GM18505 (cell line): ENCODE data around the gene C19orf47.
"Not testable (repeated sequence)": the region's sequence is repeated elsewhere in the genome, so short reads cannot be mapped to it uniquely, and the experiment has no call there.

Experiments used
- ATAC-seq: cut with Tn5 transposase; IDR thresholded peaks from one replicate; pipeline ENCODE4 v1.9.1; 2021; ENCODE audit not compliant: unreplicated experiment
- POLR2A ChIP-seq: IDR thresholded peaks from 4 replicates; pipeline ENCODE4 v1.6.1; 2011; ENCODE audit warnings: borderline replicate concordance; ENCODE audit not compliant: insufficient read depth, insufficient read length; ENCODE audit errors: extremely low read depth

The C19orf47 gene

DNA sequence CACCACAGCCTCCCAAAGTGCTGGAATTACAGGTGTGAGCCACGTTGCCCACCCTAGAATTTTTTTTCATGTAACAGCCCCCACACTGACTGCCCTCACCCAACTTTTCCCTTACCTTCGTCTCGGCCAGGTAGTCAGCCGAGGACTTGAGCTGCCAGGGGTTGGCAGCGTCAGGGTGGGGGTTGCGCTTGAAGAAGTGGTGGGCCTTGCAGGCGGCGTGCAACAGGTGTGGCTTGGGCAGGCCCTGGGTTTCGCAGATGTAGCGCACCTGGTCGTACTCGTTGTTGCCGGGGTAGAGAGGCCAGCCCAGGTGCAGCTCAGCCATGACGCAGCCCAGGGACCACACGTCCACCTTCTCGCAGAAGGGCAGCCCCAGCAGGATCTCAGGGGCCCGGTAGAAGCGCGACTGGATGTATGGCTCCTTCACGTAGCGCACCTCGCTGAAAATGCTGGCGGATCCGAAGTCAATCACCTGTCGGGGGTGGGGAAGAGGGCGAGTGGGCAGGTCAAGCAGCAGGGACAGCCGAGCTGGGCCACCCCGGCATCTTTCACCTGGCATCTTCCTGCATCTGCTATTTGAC is 35.6 kb upstream of the C19orf47 start:
- TF ChIP-seq POLR2A = no peak
- no peak for ATAC-seq

DNA sequence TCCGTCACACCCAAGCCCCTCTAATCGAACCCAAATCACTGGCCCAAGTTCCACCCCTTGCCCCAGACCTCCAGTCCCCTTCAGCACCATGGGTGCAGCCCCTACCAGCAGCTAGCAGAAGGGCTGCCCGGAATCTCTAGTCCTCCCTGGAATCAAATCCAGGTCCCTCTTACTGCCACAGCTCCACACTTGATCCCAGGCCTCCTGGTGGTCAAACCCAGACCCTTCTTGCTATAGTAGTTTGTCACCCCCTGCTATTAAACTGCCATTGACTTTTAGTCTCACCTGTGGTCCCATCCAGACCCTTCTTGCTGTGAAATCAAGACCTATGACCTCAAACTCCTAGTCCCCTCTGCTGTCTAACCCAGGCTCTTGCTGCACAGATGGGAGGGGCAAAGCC is 33.1 kb upstream of the C19orf47 start:
- ATAC-seq = no peak
- TF ChIP-seq POLR2A = no peak

DNA sequence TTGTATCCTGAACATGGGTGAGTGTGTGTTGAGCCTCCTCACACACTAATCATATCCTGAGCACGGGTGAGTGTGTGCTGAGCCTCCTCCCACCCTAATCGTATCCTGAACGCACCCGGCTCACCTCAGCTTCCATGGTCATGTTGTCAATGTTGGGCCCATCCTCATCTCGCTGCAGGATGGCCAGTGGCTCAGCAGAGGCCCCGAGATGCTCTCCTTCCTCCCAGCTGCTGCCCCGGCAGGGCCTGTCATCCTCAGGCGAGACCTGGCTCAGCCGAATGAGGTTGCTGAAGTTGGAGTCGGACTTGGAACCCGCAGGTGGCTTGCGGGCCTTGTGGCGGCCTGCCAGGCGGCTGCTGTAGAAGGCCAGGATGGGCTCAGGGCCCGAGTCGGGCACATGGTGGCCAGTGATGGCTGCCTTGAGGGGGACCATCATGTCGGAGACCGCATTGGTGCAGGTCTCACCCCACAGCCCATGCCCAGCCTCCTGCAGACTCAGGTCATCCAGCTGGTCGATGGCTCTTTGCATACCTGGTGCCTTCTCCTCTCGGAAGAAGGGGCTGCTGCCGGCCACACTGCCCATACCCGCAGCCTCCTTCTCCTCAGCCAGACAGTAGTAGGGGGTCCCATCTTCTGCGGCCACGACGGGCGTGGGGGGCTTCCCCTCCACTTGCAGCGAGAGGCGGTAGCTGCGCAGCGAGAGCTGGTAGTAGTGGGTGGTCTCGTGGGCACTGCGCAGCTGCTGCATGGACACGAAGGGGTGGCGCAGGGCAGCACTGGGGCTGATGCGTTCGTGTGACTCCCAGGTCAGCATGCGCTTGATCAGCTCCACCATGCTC is 32.2 kb upstream of the C19orf47 start:
- ATAC-seq = no peak

DNA sequence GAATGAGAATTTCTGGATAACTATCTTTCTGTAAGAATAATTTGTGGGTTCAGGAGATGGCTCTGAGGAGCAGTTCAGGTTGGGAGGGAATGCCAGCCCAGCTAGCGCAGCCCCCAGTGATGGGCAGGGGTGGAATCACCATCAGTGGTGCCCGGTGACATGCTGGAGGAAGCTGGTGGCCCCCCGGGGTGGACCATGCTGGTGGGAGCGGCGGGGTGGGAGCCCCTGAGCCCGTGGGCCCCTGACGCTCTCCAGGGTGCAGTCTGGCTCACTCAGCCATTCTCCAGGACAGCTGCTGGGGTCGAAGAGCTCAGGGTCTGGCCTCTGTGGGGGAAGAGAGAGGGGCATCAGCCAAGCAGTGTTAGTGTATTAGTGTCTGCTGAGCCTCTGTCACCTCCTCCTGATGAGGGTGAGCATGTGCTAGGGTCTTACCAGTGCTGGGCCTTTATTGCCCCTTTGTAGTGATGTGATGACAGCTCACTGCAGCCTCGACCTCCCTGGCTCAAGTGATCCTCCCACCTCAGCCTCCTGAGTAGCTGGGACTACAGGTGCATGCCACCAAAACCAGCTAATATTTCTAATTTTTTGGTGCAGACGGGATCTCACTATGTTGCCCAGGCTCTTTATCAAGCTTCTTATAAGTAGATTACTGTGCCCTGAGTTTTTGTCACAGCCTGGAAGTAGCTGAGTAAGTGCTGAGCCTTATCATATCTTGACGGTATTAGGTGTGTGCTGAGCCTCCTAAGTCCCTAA is 31.4 kb upstream of the C19orf47 start:
- ATAC-seq = no peak
- no peak for TF ChIP-seq POLR2A

More for the DNA sequence above, 32.2 kb upstream of the C19orf47 start:
- no peak for TF ChIP-seq POLR2A

DNA sequence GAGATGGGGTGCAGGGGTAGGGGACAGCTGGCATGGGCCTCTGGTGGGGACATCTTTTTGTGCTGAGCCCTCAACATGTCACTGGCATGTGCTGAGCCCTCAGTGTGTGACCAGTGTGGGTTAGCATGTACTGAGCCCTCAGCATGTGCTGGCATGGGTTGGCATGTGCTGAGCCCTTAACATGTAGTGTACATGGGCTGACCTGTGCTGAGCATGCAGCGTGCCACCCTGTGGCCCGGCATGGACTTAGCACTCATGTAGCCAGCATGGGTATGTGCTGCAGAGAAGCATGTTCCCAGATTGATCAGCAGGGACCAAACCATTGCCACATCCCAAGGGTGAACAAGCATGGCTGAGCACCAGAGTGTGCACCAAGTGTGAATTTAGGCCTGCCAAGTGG is 30.3 kb upstream of the C19orf47 start:
- no peak for TF ChIP-seq POLR2A

DNA sequence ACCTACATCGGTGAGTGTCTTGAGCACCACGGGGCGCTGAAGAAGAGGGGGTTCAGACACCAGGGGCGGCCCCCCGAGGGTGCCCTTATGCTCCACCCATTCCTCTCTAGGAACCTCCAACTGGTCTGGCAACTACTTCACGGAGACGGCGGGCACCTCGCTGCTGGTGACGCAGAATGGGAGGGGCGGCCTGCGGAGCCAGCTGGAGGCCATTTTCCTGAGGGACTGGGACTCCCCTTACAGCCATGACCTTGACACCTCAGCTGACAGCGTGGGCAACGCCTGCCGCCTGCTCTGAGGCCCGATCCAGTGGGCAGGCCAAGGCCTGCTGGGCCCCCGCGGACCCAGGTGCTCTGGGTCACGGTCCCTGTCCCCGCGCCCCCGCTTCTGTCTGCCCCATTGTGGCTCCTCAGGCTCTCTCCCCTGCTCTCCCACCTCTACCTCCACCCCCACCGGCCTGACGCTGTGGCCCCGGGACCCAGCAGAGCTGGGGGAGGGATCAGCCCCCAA is 29.7 kb upstream of the C19orf47 start:
- TF ChIP-seq POLR2A = no peak

More for the DNA sequence above, 30.3 kb upstream of the C19orf47 start:
- ATAC-seq = no peak

DNA sequence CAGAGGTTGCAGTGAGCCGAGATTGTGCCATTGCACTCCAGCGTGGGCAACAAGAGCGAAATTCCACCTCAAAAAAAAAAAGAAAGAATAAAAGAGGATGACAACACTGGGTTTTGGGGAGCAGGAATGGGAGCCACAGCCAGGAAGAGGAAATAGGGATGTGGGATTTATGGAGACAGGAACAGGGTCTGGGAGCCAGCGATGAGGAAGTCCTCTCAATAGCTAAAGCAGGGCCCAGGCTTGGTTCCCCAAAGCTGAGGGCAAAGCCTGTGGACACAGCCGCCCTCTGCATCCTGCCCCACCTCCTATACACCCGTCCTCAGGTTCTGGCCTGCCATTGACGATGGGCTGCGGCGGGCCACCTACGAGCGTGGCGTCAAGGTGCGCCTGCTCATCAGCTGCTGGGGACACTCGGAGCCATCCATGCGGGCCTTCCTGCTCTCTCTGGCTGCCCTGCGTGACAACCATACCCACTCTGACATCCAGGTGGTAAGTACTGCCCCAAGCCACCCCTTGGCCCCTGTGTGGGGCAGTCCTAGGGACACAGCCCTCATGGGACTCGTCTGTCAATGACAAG is 28.2 kb upstream of the C19orf47 start:
- no peak for TF ChIP-seq POLR2A
- ATAC-seq = no peak

More for the DNA sequence above, 29.7 kb upstream of the C19orf47 start:
- ATAC-seq = no peak

DNA sequence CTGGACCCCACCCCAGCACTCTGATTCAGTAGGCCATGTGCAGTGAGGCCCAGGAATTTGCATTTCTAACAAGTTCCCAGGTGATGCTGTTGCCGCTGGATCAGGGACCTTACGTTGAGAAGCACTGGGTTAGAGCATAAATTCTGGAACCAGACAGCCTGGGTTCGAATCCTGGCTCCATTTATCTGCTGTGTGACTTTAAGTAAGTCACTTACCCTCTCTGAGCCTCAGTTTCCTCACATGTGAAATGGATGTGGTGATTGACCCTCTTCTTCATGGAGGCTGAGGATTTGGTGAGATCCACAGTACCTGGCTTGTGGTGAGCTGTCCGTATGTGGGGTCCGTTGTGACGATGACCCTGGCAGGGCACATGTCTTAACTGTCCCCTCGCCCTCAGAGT is 25.9 kb upstream of the C19orf47 start:
- no peak for TF ChIP-seq POLR2A
- ATAC-seq = no peak

DNA sequence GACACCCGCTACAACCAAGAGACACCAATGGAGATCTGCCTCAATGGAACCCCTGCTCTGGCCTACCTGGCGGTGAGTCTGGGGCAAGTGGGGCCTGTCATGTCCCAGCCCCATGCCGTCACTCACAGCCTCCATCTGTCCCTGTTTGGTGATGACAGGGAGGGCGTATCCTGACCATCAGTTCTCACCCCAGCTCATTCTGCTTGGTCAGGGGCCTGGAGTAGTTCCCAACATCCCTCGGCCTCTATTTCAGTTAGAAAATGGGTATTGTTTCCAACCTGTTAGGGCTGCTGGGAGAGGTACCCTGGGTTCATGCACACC is 23.6 kb upstream of the C19orf47 start:
- ATAC-seq = no peak
- no peak for TF ChIP-seq POLR2A

DNA sequence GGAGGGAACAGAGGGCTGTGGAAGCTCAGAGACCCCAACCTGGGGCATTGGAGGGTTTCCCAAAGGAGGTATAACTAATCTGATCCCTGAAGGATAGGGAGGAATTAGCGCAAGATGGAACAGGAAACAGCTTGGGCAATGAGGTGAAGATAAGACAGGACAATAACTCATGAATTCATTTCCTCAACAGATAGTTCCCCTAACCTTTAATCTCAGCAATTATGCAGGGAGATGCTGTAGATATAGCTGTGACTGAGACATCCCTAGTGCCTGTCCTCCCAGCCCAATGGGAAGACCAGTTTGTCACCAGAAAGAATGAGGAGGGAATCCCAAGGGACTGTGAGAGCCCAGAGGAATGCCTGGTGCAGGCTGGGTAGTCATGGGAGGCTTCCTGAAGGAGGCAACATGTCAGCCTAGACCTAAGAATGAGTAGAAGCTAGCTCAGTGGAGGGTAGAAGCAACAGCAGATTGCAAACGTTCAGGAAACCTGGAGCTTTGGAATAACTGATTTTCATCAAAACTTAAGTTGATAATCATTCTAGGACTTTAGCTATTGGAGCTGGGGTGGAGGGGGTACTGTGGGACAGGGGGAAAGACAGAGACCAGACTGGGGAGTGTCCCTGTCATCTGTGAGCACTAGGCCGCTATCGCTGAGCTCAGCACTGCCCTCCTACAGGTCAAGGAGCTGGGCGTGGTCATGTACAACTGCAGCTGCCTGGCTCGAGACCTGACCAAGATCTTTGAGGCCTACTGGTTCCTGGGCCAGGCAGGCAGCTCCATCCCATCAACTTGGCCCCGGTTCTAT is 23.0 kb upstream of the C19orf47 start:
- TF ChIP-seq POLR2A = no peak

DNA sequence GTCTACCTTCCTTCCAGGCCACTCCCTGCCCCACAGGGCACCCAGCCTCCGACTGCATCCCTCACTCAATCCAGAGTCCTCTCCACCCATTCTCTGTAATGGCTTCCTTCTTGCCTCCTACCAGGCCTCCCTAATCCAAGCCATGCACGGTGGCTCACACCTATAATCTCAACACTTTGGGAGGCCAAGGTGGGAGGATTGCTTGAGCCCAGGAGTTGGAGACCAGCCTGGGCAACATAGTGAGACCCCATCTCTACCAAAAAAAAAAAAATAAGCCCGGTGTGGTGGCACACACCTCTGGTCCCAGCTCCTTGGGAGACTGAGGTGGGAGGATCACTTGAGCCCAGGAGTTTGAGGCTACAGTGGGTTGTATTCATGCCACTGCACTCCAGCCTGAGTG is 22.1 kb upstream of the C19orf47 start:
- not testable (repeated sequence) for ATAC-seq

More for the DNA sequence above, 23.0 kb upstream of the C19orf47 start:
- ATAC-seq = no peak

DNA sequence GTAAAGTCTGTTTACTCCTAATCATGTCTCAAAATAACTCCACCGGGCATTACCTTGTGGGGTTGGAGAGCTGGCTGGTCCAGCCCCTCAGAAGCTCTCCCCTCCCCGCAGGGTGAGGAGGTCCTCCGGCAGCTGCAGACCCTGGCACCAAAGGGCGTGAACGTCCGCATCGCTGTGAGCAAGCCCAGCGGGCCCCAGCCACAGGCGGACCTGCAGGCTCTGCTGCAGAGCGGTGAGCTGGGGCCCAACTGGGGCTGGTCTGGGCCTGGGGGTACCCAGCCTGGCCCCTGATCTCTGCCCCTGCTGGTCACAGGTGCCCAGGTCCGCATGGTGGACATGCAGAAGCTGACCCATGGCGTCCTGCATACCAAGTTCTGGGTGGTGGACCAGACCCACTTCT is 21.6 kb upstream of the C19orf47 start:
- no peak for TF ChIP-seq POLR2A
- no peak for ATAC-seq
